CD4-positive, alpha-beta T cell (primary cell): ENCODE results near the gene PLCB1. TPM values are rescaled to one million over a fixed set of nuclear protein-coding genes. Genes with fewer than 3 reads are reported as not detected.

Source experiments
- ATAC-seq: fragments of 200-7000 bp; cut with Tn5 transposase; one replicate; pipeline ENCODE4 v1.10.0; 2022; ENCODE audit warnings: mild to moderate bottlenecking; ENCODE audit not compliant: poor library complexity
- CTCF ChIA-PET: fragments of 350-600 bp; sonication (Branson Sonifier 250); formaldehyde crosslinking; loops from one replicate; lab custom pipeline; 2021; ENCODE audit warnings: antibody characterized with exemption, inconsistent platforms; lab: Charles Lee
- POLR2A ChIA-PET: fragments of 350-600 bp; sonication (Branson Sonifier 250); formaldehyde crosslinking; loops from one replicate; lab custom pipeline; 2021; ENCODE audit warnings: antibody characterized with exemption, inconsistent platforms; lab: Charles Lee
- DNase-seq, 14 experiments: peaks; one replicate each; pipeline ENCODE4 v3.0.0-alpha.2; 2013 to 2020; ENCODE audit warnings: mixed read lengths in 2 of 14
- H3K27ac ChIP-seq, 2 donors: one replicate each; pipeline versions ENCODE4 v1.5.1 to v1.7.0; 2013; ENCODE audit warnings: low read length in 2 of 2, low read depth in 1 of 2, mild to moderate bottlenecking in 1 of 2
- H3K27me3 ChIP-seq, 2 experiments: 1 replicate in 1 of 2; 2 replicates in 1 of 2; pipeline versions ENCODE4 v1.6.1 to v1.7.0; 2013; ENCODE audit warnings: low read length in 2 of 2, control low read depth in 1 of 2, mild to moderate bottlenecking in 1 of 2, moderate library complexity in 1 of 2; ENCODE audit not compliant: insufficient read depth in 2 of 2, control insufficient read depth in 1 of 2
- H3K36me3 ChIP-seq: one replicate; pipeline ENCODE4 v1.6.1; 2013; ENCODE audit warnings: low read length, control low read depth; ENCODE audit not compliant: insufficient read depth
- H3K4me1 ChIP-seq: one replicate; pipeline ENCODE4 v1.6.1; 2013; ENCODE audit warnings: low read length, control low read depth; ENCODE audit not compliant: insufficient read depth
- H3K4me3 ChIP-seq: one replicate; pipeline ENCODE4 v1.5.1; 2013; ENCODE audit warnings: mild to moderate bottlenecking, low read length, moderate library complexity
- H3K9me3 ChIP-seq, 2 experiments: 1 replicate in 1 of 2; 2 replicates in 1 of 2; pipeline versions ENCODE4 v1.6.1 to v1.7.0; 2013; ENCODE audit warnings: low read length in 2 of 2, mild to moderate bottlenecking in 2 of 2, control low read depth in 1 of 2, moderate library complexity in 1 of 2; ENCODE audit not compliant: control insufficient read depth in 1 of 2, insufficient read depth in 1 of 2
- H3K27ac Mint-ChIP-seq: one replicate; pipeline ENCODE4 v1.8.0; 2020; ENCODE audit warnings: mixed read lengths
- H3K27me3 Mint-ChIP-seq: one replicate; pipeline ENCODE4 v1.8.0; 2021; ENCODE audit warnings: mixed read lengths
- H3K36me3 Mint-ChIP-seq: one replicate; pipeline ENCODE4 v1.8.0; 2021; ENCODE audit warnings: low read depth, mixed read lengths
- H3K4me1 Mint-ChIP-seq: one replicate; pipeline ENCODE4 v1.8.0; 2021; ENCODE audit warnings: low read depth, mixed read lengths
- H3K4me3 Mint-ChIP-seq: one replicate; pipeline ENCODE4 v1.8.0; 2020; ENCODE audit warnings: mild to moderate bottlenecking, mixed read lengths
- H3K9me3 Mint-ChIP-seq: one replicate; pipeline ENCODE4 v1.8.0; 2020; ENCODE audit warnings: mixed read lengths
- intact Hi-C, 2 experiments: fragments of 100-400 bp; cut with DNase I in 1 of 2; cut with micrococcal nuclease in 1 of 2; formaldehyde crosslinking; loops; one replicate each; pipeline versions ENCODE4 v1.15.1 to v1.9.0; 2023 to 2025; cut with DNase I, micrococcal nuclease
- total RNA-seq, 174 experiments: library from RNA in 2 of 174; stranded (reverse) in 2 of 174; gene quantifications; one replicate each; pipeline ENCODE4 v1.2.3 and lab custom pipeline; 2021 to 2026
- TF ChIP-seq, protein P1 (sequence below): fragments of 200-600 bp; IDR thresholded peaks from one replicate; pipeline ENCODE4 v1.8.0; 2022; ENCODE audit warnings: antibody characterized with exemption, mild to moderate bottlenecking

Gene PLCB1
- total RNA-seq, 2 experiments from 2014 or later = 3.8 to 5.6 TPM

GRCh38 chr20:8094415-8094818 is 37.6 kb upstream of the PLCB1 start:
- no peaks in the 10 kb centered on the region for H3K36me3 Mint-ChIP-seq
- no peak overlapping the region for H3K27ac ChIP-seq
- intact Hi-C loops = no loop called here
- no peaks in the 10 kb centered on the region for H3K9me3 ChIP-seq
- no peak overlapping the region for H3K4me3 ChIP-seq
- ChIA-PET CTCF (no interaction called here), POLR2A (no interaction called here)
- H3K4me1 ChIP-seq = no peaks in the 10 kb centered on the region
- no peak for ATAC-seq
- peaks cover 0 to 6% of the 10 kb centered on the region in 2 experiments for H3K27me3 ChIP-seq
- H3K27ac Mint-ChIP-seq = no peak overlapping the region
- no peak for DNase-seq
- no peak overlapping the region for H3K4me3 Mint-ChIP-seq
- no peaks in the 10 kb centered on the region for H3K36me3 ChIP-seq
- peaks cover 25% of the 10 kb centered on the region for H3K27me3 Mint-ChIP-seq
- no peaks in the 10 kb centered on the region for H3K9me3 Mint-ChIP-seq
- TF ChIP-seq, protein P1, sequence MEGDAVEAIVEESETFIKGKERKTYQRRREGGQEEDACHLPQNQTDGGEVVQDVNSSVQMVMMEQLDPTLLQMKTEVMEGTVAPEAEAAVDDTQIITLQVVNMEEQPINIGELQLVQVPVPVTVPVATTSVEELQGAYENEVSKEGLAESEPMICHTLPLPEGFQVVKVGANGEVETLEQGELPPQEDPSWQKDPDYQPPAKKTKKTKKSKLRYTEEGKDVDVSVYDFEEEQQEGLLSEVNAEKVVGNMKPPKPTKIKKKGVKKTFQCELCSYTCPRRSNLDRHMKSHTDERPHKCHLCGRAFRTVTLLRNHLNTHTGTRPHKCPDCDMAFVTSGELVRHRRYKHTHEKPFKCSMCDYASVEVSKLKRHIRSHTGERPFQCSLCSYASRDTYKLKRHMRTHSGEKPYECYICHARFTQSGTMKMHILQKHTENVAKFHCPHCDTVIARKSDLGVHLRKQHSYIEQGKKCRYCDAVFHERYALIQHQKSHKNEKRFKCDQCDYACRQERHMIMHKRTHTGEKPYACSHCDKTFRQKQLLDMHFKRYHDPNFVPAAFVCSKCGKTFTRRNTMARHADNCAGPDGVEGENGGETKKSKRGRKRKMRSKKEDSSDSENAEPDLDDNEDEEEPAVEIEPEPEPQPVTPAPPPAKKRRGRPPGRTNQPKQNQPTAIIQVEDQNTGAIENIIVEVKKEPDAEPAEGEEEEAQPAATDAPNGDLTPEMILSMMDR = no peak
- H3K4me1 Mint-ChIP-seq = no peaks in the 10 kb centered on the region

DNA sequence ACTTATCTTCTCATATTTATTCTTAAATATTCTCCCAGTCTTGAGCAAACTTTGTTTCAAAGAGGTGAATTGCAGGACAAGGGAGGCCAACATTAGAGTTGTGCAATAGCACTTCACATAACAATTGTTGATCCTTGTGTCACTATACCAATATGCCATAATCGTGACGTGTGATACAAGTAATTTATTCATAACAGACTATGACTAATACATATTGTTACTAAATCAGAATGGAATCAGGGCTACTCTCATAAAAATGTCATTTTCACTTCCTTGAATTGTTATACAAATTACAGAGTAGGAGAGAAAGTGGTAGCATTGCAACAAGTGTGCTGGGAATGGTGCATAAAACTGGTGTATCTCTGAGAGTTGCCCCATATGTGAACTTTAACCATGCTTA is 37.2 kb upstream of the PLCB1 start:
- Mint-ChIP-seq H3K9me3 (no peaks in the 10 kb centered on the region), H3K36me3 (no peaks in the 10 kb centered on the region), H3K4me1 (no peaks in the 10 kb centered on the region), H3K27ac (no peak overlapping the region), H3K27me3 (peaks cover 25% of the 10 kb centered on the region), H3K4me3 (no peak overlapping the region)
- CTCF ChIA-PET = no interaction called here
- Histone ChIP-seq H3K27me3 (peaks cover 0 to 2% of the 10 kb centered on the region in 2 experiments), H3K9me3 (no peaks in the 10 kb centered on the region), H3K36me3 (no peaks in the 10 kb centered on the region), H3K4me3 (no peak overlapping the region), H3K27ac (no peak overlapping the region), H3K4me1 (no peaks in the 10 kb centered on the region)
- TF ChIP-seq, protein P1 = no peak
- intact Hi-C loops = no loop called here
- POLR2A ChIA-PET = no interaction called here
- no peak for ATAC-seq
- peak in 2 of 14 experiments; percentile 9 to 18 for DNase-seq

DNA sequence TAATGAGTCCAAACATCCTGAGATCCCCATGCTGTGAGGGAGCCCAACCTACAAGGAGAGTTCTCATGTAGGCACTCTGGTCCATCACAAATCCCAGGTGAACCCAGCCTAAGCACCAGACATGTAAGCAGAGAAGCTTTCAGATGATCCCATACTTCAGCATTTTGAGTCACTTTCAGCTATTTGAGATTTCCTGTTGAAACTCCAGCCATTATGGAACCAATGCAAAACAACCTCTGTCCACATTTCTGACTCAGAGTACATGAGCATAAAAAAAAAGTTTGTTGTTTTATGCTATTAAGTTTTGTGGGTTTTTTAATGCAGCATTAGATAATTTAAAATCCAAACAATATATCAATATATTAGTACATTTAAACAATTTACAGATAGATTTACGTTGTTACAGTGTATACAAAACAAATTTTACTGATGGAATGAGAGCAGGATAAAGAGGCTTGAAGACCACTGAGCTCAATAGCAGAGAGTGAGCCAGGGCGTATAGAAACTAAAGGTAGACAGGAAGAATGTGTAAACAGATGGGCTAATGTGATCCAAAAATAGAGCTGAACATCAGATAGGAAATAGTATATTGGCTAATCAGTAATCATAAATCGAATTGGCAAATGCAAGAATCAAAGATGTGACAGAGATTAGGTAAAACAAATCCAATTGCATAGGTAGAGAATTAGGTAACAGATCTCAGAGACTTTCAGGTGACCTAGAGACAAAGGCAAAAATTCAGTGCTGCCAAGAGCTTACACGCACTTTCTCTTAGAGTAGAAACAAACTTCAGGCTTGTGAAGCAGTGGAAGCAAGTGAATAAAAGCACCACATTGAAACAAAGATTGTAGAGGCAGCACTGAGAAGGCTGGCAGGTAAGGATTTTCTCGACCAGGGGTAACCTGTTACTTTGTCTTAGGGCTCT is 36.2 kb upstream of the PLCB1 start:
- H3K4me1 Mint-ChIP-seq = no peaks in the 10 kb centered on the region
- H3K27me3 Mint-ChIP-seq = peaks cover 24% of the 10 kb centered on the region
- H3K9me3 Mint-ChIP-seq = no peaks in the 10 kb centered on the region
- no peaks in the 10 kb centered on the region for H3K4me1 ChIP-seq
- DNase-seq (no peak), ATAC-seq (no peak)
- H3K27ac Mint-ChIP-seq = no peak overlapping the region
- H3K27me3 ChIP-seq = no peaks in the 10 kb centered on the region
- H3K9me3 ChIP-seq = no peaks in the 10 kb centered on the region
- ChIA-PET POLR2A (no interaction called here), CTCF (no interaction called here)
- H3K4me3 ChIP-seq = no peak overlapping the region
- H3K36me3 ChIP-seq = no peaks in the 10 kb centered on the region
- H3K27ac ChIP-seq = no peak overlapping the region
- H3K4me3 Mint-ChIP-seq = no peak overlapping the region
- intact Hi-C loops = no loop called here
- no peaks in the 10 kb centered on the region for H3K36me3 Mint-ChIP-seq
- TF ChIP-seq, protein P1 = no peak
